Fibroblast of skin of left biceps (primary cell): ENCODE measurements around the gene SUPT3H.

ENCODE experiments used
- DNase-seq, 2 experiments: peaks; one replicate each; pipeline ENCODE4 v3.0.0-alpha.2; 2013; ENCODE audit warnings: low read depth in 2 of 2

SUPT3H gene

DNA sequence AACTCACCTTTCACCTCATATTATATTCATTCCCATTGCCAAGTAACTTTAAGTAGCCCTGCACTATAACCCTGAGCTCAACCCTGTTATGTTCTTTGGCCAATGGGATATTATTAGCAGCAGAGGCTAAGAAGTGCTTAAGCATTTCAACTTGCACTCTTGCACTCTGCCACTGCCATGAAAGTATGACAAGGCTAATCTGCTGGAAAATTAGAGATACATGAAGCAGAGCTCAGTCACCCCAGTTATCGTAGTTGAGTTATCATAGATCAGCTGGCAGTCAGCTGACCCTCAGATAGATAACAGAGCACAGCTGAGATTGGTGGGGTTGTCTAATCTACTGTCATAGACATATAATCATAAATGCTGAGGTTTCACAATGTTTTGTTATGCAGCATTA is 259.0 kb downstream of the SUPT3H start:
- no peak for DNase-seq

DNA sequence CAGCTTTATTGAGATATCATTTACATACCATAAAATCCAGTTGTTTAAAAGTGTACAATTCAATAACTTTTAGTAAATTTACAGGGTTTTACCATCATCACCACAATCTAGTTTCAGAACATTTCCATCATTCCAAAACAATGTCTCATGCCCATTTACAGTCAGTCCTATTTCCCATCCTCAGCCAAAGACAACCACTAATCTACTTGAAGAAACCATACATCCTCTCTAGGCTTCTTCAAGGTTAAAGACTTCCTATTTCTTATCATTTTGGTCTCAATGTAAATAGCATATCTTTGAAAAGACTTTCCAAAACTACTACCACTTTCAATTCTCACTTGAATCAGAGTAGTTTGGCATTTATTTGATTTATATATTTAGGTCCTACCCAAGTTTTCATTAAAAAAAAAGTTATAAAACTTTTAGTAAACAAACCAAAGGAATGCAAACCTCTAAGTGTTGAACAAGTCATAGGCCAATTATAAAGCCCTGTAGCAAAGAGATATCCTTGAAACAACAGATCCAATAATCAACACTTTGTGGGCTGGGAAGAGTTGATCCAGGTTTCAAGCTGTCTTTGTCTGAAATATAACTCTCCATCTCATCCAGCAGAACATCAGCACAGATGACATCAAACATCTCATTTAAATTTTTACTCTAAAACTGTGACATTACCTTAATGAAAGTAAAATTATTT is 260.9 kb downstream of the SUPT3H start:
- peak; percentile 83 to 84 for DNase-seq

- no peak for DNase-seq
These were observed 262.0 kb downstream of the SUPT3H start for GRCh38 chr6:45115696-45116095.

GRCh38 chr6:45112711-45113110 is 265.0 kb downstream of the SUPT3H start:
- DNase-seq = no peak

GRCh38 chr6:45109551-45109950 is 268.2 kb downstream of the SUPT3H start:
- no peak for DNase-seq

DNA sequence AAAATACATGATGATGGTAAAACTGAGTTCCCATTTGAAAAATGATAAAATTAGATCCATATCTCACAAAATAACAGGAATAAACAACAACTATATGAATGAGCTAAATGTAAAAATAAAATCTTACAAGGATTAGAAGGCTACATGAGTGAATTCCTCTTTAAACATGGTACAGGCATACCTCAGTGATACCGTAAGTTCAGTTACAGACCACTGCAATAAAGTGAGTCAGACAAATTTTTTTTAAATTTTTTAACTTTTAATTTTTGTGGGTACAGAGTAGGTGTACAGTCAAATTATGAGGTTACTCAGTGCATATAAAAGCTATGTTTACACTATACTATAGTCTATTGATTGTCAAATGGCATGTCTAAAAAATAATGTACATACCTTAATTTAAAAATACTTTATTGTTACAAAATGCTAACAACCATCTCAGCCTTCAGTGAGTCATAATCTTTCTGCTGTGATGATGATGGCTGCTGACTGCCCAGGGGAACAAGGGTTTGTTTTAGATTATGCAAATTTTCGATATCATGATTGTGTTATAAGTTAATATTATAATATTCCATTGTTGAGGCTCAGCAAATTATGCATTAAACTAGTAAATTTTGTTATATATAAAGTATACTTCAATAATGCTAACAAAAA is 272.4 kb downstream of the SUPT3H start:
- DNase-seq = no peak

- DNase-seq = no peak
These were observed 273.3 kb downstream of the SUPT3H start for GRCh38 chr6:45104429-45104828.

- DNase-seq = no peak
These were observed 279.5 kb downstream of the SUPT3H start for GRCh38 chr6:45098256-45098655.

DNA sequence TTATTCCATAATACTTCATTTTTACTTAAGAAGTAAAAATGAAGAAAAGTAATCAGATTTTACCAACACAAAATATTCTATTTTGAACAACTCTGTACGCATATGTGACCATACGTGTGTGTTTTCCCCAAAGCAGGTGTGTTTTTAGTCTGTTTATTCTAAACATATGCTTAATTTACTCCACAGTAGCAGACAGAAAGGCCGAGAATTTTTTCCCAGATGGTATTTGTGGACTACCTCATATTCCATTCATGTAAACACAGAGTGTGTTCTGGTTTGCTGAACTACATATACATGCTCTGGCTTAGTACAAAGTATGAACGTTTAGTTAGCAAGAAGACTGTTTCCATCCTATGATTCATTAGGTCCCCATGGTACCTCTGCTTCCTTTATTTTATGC is 282.9 kb downstream of the SUPT3H start:
- no peak for DNase-seq

DNA sequence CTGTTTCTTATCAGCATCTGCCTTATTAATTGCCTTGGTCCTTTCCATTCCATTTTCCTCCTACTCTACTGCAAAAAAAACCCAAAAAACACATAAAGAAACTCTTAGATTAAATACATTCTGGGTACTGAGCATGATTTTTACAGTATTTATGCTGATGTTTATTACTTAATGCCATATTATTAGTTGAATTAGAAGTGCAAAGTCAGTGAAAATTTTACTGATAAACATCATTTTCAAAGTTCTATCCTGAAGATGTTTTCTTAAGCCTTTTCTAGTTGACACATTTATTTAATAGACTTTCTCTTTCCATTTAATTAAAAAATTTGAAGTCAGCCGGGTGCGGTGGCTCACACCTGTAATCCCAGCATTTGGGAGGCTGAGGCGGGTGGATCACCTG is 285.6 kb downstream of the SUPT3H start:
- DNase-seq = no peak

GRCh38 chr6:45086360-45087084 is 291.2 kb downstream of the SUPT3H start:
- no peak for DNase-seq

DNA sequence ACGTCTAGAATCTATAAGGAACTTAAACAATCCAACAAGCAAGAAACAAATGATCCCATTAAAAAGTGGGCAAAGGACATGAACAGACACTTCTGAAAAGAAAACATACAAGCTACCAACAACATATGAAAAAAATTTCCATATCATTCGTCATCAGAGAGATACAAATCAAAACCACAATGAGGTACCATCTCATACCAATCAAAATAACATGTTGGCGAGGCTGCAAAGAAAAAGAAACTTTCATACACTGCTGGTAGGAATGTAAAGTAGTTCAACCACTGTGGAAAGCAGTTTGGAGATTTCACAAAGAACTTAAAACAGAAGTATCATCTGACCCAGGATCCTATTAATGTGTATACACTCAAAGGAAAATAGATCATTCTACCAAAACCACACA is 293.5 kb downstream of the SUPT3H start:
- no peak for DNase-seq

GRCh38 chr6:45082091-45082490 is 295.6 kb downstream of the SUPT3H start:
- no peak for DNase-seq

GRCh38 chr6:45081634-45082033 is 296.1 kb downstream of the SUPT3H start:
- DNase-seq = no peak

DNA sequence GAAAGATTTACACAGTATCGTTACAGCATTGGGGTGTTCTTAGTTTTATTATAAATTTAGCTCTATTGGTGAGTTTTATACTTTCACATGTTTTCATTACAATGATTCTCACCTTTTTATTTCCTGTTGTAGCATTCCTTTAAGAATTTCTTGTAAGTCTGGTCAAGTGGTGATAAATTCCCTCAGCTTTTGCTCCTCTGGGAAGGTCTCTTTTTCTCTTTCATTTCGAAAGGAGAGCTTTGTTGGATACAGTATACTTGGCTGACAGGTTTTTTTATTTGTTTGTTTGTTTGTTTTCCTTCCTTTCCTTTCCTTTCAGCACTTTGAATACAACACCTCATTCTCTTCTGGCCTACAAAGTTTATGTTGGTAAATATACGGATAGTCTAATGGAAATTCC is 299.3 kb downstream of the SUPT3H start:
- no peak for DNase-seq

DNA sequence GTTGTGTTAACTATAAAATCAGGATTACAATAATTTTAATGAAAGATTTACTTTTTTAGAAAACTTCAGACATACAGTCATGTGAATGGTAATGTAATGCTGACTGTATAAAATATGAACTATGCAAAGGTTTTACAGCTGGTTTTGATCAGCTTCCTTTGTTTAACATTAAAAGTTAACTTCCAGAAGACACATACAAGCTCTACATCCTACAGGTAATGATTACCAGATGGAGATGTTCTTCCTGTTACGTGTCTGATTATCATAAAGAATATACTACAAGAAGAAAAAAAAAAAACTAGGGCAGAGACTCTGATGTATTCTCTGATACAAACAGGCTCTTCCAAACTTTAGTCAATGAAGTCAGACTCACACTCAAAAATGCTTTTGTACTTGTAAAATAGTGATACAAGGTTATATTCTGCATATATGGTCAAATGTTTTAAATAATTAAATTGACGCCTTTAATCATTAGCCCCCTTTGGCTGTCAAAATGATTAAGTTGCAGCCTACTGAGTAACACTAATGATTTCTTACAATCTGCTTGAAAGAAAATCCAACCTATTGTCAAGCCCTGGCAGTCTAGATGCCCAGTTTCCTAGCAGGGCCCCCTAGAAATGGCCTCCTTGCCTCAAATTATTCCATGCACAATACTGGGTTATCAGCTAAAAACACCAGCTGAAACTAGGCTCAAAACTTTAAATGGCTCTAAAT is 301.4 kb downstream of the SUPT3H start:
- peak; percentile 91 to 94 for DNase-seq

GRCh38 chr6:45075246-45075645 is 302.5 kb downstream of the SUPT3H start:
- peak; percentile 89 to 94 for DNase-seq

DNA sequence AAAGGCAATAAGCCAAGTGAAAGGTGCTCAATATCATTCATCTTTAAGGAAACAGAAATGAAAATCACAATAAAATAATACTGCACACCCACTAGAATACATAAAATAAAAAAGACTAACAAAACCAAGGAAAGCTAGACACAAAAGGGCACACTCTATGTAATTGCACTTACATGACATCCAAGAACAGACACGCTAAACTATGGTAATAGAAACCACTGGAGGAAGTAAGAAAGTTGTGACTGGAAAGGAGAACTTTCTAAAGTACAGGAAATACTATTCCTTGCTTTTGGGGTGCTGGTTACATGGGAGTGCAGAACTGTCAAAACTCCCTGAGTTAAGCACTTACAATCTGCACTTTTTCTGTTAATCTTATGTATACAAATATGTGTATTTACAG is 303.3 kb downstream of the SUPT3H start:
- no peak for DNase-seq

GRCh38 chr6:45073771-45074170 is 304.0 kb downstream of the SUPT3H start:
- no peak for DNase-seq

- no peak for DNase-seq
These were observed 305.1 kb downstream of the SUPT3H start for GRCh38 chr6:45072673-45073072.

GRCh38 chr6:45072016-45072415 is 305.7 kb downstream of the SUPT3H start:
- DNase-seq = no peak

GRCh38 chr6:45069091-45069490 is 308.6 kb downstream of the SUPT3H start:
- DNase-seq = no peak
